PC-9 (cell line): ENCODE measurements around the gene TNS1. TPM values are rescaled to one million over a fixed set of nuclear protein-coding genes. Genes with fewer than 3 reads are reported as not detected.

Source experiments
- BruUV-seq: library from RNA; stranded (reverse); fragments of 400-500 nt; replicated peaks from 2 replicates; lab custom pipeline; 2021; lab: Mats Ljungman, UMichigan
- CTCF ChIA-PET: fragments of 300-600 bp; sonication (Branson Sonifier 250); formaldehyde crosslinking; loops from one replicate; lab custom pipeline; 2022; ENCODE audit warnings: antibody characterized with exemption; lab: Charles Lee
- POLR2A ChIA-PET: fragments of 300-600 bp; sonication (Branson Sonifier 250); formaldehyde crosslinking; loops from one replicate; lab custom pipeline; 2022; ENCODE audit warnings: antibody characterized with exemption; ENCODE audit not compliant: unreplicated experiment; lab: Charles Lee
- DNase-seq, 2 experiments: peaks; one replicate each; pipeline versions ENCODE4 v3.0.0 to v3.0.0-alpha.2; 2015 to 2022; ENCODE audit warnings: mixed read lengths in 1 of 2
- H2AFZ ChIP-seq: fragments of 200-600 bp; sonication (generic); 2 replicates; pipeline ENCODE4 v1.8.1; 2017; ENCODE audit warnings: antibody characterized with exemption
- H3F3A ChIP-seq: fragments of 200-600 bp; sonication (generic); 2 replicates; pipeline ENCODE4 v1.8.1; 2017; ENCODE audit warnings: antibody characterized with exemption, mild to moderate bottlenecking, low read depth; ENCODE audit not compliant: insufficient read depth
- H3K27ac ChIP-seq: fragments of 200-600 bp; sonication (generic); 2 replicates; pipeline ENCODE4 v1.6.1; 2016; ENCODE audit warnings: mixed run types
- H3K27me3 ChIP-seq: fragments of 200-600 bp; sonication (generic); 2 replicates; pipeline ENCODE4 v1.6.1; 2016; ENCODE audit warnings: low read depth, mixed run types; ENCODE audit not compliant: insufficient read depth
- H3K36me3 ChIP-seq: fragments of 200-600 bp; sonication (generic); 2 replicates; pipeline ENCODE4 v1.6.1; 2016; ENCODE audit warnings: low read depth, mixed run types
- H3K4me1 ChIP-seq: fragments of 200-600 bp; sonication (generic); replicated peaks from 2 replicates; pipeline ENCODE4 v1.6.1; 2016; ENCODE audit warnings: mixed run types; ENCODE audit not compliant: insufficient read depth
- H3K4me2 ChIP-seq: fragments of 200-600 bp; sonication (generic); 2 replicates; pipeline ENCODE4 v1.6.1; 2017; ENCODE audit warnings: mixed run types
- H3K4me3 ChIP-seq: fragments of 200-600 bp; sonication (generic); 2 replicates; pipeline ENCODE4 v1.6.1; 2016; ENCODE audit warnings: mixed run types
- H3K79me2 ChIP-seq: fragments of 200-600 bp; sonication (generic); 2 replicates; pipeline ENCODE4 v1.6.1; 2017; ENCODE audit warnings: low read depth, mixed run types
- H3K9me2 ChIP-seq: fragments of 200-600 bp; sonication (generic); 2 replicates; pipeline ENCODE4 v1.8.1; 2017; ENCODE audit warnings: mild to moderate bottlenecking; ENCODE audit not compliant: insufficient read depth
- H3K9me3 ChIP-seq: fragments of 200-600 bp; sonication (generic); 2 replicates; pipeline ENCODE4 v1.8.1; 2016; ENCODE audit warnings: low read depth; ENCODE audit not compliant: insufficient read depth
- H4K20me1 ChIP-seq: fragments of 200-600 bp; sonication (generic); 2 replicates; pipeline ENCODE4 v1.8.1; 2017; ENCODE audit not compliant: insufficient read depth
- EZH2 ChIP-seq: fragments of 200-600 bp; sonication (generic); IDR thresholded peaks from 2 replicates; pipeline ENCODE4 v1.8.0; 2017; ENCODE audit warnings: antibody characterized with exemption, low read depth
- intact Hi-C: fragments of 100-400 bp; cut with micrococcal nuclease; formaldehyde crosslinking; loops from one replicate; pipeline ENCODE4 v1.10.0; 2022; ENCODE audit not compliant: unreplicated experiment
- total RNA-seq: library from RNA; stranded (reverse); gene quantifications from 2 replicates; pipeline ENCODE4 v1.2.3, GENCODE V29; 2021
- TF ChIP-seq, protein P1 (sequence below): fragments of 200-600 bp; sonication (generic); conservative IDR thresholded peaks from 2 replicates; pipeline ENCODE4 v1.6.1; 2017; ENCODE audit warnings: mixed run types, antibody characterized with exemption, mild to moderate bottlenecking, moderate library complexity

The TNS1 gene
- total RNA-seq, 1 experiment from 2014 or later, result 5.5 TPM

DNA sequence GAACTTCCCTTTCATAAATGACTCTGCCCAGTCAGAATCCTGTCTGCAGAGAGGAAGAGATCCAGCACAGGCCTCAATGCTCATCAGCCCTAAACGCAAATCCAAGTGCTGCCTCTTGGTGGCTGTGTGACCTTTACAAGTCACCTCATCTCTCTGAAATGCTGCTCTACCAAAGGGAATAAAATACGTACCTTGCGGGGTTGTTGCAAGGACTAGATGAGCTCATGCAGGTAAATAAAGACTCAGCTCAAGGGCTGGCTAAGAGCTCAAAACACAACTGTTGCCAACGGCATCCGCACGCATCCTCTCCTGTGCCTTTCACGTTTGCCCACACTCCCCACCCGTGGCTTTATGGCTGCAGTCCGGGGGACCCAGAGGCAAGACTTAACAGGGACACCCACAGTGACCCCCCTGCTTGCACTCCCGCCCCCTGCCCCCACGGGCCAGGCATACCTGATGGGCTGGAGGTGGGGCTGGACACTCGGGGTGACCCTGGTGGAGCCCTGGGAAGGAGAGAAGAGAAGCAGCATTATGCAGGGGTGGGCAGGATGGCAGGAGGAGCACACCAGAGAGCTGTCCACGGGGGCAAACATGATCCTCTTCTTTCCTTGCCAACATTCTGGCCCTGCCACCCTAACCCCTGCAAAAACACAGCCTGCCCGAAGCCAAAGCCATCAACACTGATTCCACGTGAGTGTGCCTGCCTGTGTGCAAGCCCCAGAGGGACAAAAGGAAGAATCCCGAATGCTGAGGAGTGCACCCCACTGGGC, 102.6 kb downstream of the TNS1 start:
- Histone ChIP-seq H3K4me2 (no peak overlapping the region), H3K27ac (no peak overlapping the region), H3K9me2 (no peaks in the 10 kb centered on the region), H2AFZ (no peak overlapping the region), H3K36me3 (no peaks in the 10 kb centered on the region), H3K27me3 (peaks cover 17% of the 10 kb centered on the region; the same call in 1 of the 2 replicates), H3K9me3 (no peaks in the 10 kb centered on the region), H3K4me3 (no peak overlapping the region), H3K79me2 (no peaks in the 10 kb centered on the region), H3F3A (no peaks in the 10 kb centered on the region), H3K4me1 (no peaks in the 10 kb centered on the region), H4K20me1 (no peaks in the 10 kb centered on the region)
- TF ChIP-seq EZH2, result no peak
- DNase-seq, result no peak
- POLR2A ChIA-PET, result no interaction called here
- BruUV-seq, result no TSS peak
- intact Hi-C loops, result no loop called here
- CTCF ChIA-PET, result interaction anchor here (0.5 to 0.6 kb wide), 2 partner anchors 133 to 136 kb away, joined by 3 read pairs; no protein-coding TSS in a partner anchor

DNA sequence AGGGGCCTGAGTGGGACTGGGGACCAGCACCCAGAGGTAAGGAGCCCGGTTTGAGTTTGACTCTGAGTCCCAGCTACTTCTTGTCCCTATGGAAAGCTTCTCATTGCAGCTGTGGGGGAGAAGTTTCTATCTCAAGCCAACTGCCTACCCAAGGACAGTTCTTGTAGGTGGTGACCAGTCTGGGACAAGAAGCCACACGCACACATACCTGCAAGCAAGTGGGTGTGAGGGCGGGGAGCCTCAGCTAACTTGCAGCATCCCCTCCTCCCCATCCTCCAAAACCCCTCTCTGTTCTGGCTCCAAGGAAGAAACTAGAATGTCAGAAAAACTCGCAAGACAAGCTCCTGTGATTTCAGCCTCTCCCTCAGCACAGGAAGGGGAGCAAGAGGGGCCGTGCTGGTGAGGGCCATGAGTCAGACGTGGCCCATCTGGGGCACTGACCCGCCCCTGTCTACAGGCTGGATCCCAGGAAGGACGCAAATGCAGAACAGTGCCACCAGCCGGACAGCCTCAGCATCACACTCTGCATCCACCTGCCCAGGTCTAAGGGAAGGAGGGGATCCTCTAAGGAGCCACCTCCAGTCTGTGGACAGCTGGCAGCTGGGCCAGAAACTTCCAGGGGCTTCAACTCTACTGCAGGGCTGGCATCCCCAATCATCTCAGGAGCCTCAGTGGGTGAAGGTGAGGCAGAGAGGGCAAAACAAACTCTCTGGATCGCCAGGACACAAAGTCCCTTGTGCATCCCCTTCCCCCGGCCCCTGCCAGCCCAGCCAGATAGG, 103.4 kb downstream of the TNS1 start:
- Histone ChIP-seq H3K9me2 (no peaks in the 10 kb centered on the region), H3K36me3 (no peaks in the 10 kb centered on the region), H3K4me1 (no peaks in the 10 kb centered on the region), H3K79me2 (no peaks in the 10 kb centered on the region), H4K20me1 (no peaks in the 10 kb centered on the region), H3K27ac (no peak overlapping the region), H3K9me3 (no peaks in the 10 kb centered on the region), H2AFZ (no peak overlapping the region), H3K27me3 (peaks cover 10% of the 10 kb centered on the region; the same call in 1 of the 2 replicates), H3F3A (no peaks in the 10 kb centered on the region), H3K4me2 (no peak overlapping the region), H3K4me3 (no peak overlapping the region)
- no TSS peak for BruUV-seq
- ChIA-PET CTCF (interaction anchor here (0.6 kb wide), 1 partner anchor 134 kb away, joined by 3 read pairs; no protein-coding TSS in a partner anchor), POLR2A (interaction anchor here (0.6 kb wide), 1 partner anchor 120 kb away, joined by 4 read pairs; no protein-coding TSS in a partner anchor)
- intact Hi-C loops, result no loop called here
- no peak for TF ChIP-seq EZH2
- TF ChIP-seq, protein P1, sequence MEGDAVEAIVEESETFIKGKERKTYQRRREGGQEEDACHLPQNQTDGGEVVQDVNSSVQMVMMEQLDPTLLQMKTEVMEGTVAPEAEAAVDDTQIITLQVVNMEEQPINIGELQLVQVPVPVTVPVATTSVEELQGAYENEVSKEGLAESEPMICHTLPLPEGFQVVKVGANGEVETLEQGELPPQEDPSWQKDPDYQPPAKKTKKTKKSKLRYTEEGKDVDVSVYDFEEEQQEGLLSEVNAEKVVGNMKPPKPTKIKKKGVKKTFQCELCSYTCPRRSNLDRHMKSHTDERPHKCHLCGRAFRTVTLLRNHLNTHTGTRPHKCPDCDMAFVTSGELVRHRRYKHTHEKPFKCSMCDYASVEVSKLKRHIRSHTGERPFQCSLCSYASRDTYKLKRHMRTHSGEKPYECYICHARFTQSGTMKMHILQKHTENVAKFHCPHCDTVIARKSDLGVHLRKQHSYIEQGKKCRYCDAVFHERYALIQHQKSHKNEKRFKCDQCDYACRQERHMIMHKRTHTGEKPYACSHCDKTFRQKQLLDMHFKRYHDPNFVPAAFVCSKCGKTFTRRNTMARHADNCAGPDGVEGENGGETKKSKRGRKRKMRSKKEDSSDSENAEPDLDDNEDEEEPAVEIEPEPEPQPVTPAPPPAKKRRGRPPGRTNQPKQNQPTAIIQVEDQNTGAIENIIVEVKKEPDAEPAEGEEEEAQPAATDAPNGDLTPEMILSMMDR, result peak; percentile 69
- DNase-seq, result peak; percentile 58 to 69

DNA sequence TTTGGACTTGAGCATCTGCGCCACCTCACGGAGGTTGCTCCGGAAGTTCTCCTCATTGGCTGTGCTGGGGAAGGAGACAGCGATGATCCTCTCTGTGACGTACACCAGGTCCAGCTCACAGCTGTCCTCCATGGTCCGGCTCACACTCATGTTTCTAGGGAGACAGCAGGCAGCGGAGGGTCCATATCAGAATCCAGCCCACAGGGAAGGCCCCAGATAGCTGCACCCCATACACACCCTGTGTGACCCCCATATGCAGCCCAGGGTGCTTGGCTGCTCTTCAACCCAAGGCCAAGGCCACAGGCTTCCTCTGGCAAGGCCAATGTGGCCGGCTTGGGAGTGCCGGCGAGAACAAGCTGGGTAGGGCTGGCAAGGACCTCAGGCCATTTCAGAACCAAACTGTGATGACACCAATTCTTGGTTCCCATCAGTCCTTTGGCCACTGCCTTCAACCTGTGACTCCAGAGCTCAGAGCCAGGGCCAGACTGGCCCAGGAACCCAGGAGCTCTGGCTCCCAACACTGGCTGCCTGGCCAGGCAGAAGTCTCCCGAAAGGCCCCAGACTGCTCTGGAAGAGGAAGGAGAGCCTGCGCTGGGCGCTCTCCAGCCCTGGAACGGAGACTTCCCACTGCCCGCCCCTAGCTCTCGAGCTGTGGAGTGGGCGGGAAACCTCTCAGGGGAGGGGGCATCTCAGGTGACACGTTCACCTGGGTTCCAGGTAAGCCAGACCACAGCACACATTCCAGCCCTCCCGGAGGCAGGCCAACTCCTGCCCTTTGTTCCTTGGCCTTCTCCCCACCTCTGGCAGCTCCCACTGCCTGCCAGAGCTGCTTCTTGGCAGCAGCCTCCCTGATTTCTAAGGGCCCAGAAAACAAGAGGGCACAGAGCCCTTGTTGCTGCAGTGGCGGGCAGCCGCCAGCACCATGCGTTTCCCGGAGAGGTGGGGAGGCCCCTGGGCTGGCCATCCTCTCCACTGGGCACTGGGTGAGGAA, 104.7 kb downstream of the TNS1 start:
- H3K9me2 ChIP-seq, result no peaks in the 10 kb centered on the region
- no peak overlapping the region for H3K4me2 ChIP-seq
- no peaks in the 10 kb centered on the region for H3K9me3 ChIP-seq
- no peaks in the 10 kb centered on the region for H4K20me1 ChIP-seq
- H3K36me3 ChIP-seq, result no peaks in the 10 kb centered on the region
- no peaks in the 10 kb centered on the region for H3K79me2 ChIP-seq
- CTCF ChIA-PET, result no interaction called here
- H3K4me3 ChIP-seq, result no peak overlapping the region
- H2AFZ ChIP-seq, result no peak overlapping the region
- H3K27me3 ChIP-seq, result no peaks in the 10 kb centered on the region; the same call in 1 of the 2 replicates
- no peaks in the 10 kb centered on the region for H3F3A ChIP-seq
- no peak overlapping the region for H3K27ac ChIP-seq
- BruUV-seq, result no TSS peak
- peak in 1 of 2 experiments; percentile 26 for DNase-seq
- no peaks in the 10 kb centered on the region for H3K4me1 ChIP-seq
- no peak for TF ChIP-seq EZH2
- TF ChIP-seq, protein P1, result no peak
- POLR2A ChIA-PET, result no interaction called here
- intact Hi-C loops, result no loop called here
